GM18951 (cell line): ENCODE results near the gene SLC1A2.

Experiments
- POLR2A ChIP-seq: IDR thresholded peaks from 4 replicates; pipeline ENCODE4 v1.6.1; 2011; ENCODE audit warnings: mild to moderate bottlenecking; ENCODE audit not compliant: insufficient read length, insufficient read depth; ENCODE audit errors: extremely low read depth
- in situ Hi-C: fragments of 300-500 bp; cut with MboI; formaldehyde crosslinking; loops from one replicate; pipeline ENCODE4 v1.12.0; 2022; ENCODE audit warnings: low sequenced_read_pairs, mixed read lengths, inconsistent platforms; ENCODE audit not compliant: unreplicated experiment

The SLC1A2 gene

GRCh38 chr11:35261197-35261596 is 158.2 kb downstream of the SLC1A2 start:
- no peak for TF ChIP-seq POLR2A
- in situ Hi-C loops, result no loop called here

DNA sequence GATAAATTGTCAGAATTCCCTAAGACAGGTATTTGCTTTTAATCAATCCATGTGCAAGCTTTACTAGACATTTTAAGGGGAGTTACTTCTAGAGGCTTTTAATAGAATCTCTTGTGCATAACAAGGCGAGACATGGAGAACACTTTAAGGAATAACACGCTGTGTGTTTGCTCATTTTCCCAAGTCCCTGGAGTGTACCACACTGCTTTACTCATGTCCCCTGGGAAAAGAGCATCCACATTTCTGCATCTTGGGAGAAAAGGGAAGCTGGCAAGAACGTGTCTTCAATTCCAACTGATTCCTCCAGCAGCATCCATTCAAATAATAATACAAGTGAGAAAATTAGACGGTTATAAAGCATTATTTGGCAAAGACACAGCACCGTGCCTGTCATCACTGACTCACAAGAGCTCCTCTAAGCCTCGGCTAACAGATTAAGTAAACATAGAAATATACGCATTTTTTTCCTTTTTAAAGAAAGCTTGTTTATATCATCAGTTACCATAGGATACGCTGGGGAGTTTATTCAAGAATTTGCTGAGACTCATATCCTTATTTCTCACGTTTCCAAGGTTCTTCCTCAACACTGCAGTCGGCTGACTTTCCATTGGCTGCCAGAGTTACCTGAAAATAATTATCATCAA is 158.9 kb downstream of the SLC1A2 start:
- in situ Hi-C loops, result no loop called here
- TF ChIP-seq POLR2A, result no peak

GRCh38 chr11:35259529-35259928 is 159.8 kb downstream of the SLC1A2 start:
- no peak for TF ChIP-seq POLR2A
- in situ Hi-C loops, result no loop called here

DNA sequence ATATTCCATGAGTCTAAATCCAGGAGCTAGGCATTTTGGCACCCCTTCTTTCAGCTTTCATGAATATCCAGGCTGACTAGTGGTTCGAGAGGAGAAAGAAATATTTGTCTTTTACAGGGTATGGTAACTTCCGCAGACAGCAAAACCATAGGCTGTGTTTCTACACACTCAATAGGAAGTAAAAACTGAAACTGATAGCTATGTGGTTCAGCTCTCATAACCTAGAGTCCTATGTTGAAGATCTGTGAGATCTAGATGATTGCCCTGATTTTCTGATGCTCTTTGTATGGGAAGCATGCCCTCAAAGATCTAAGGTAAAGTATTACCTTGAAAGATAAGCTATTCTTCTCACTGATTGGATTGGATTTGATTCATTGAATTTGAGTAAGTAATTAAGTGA is 162.1 kb downstream of the SLC1A2 start:
- in situ Hi-C loops, result no loop called here
- no peak for TF ChIP-seq POLR2A

GRCh38 chr11:35256296-35256695 is 163.1 kb downstream of the SLC1A2 start:
- TF ChIP-seq POLR2A, result no peak

DNA sequence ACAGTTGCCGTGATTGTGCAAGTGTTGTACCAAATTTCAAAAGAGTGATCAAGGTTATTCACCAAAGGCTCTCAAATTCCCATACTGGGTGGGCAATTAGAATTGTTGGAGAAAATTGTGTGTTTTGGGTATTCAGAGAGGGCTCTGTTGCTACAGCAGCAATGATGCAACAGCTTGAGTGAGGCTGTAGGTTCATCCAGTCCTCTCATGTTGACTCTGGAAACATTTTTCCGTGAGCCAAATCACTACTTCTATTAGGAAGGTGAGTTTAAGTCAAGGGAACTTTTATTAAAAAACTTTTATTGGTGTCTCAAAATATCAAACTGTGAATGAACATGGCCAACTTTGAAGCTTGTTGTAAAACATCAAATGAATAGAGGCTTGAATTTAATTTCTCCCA is 163.8 kb downstream of the SLC1A2 start:
- in situ Hi-C loops, result no loop called here
- TF ChIP-seq POLR2A, result no peak

More at GRCh38 chr11:35256296-35256695, 163.1 kb downstream of the SLC1A2 start:
- in situ Hi-C loops, result no loop called here

- in situ Hi-C loops, result no loop called here
- no peak for TF ChIP-seq POLR2A
Measured at GRCh38 chr11:35253237-35253636, 166.1 kb downstream of the SLC1A2 start.

DNA sequence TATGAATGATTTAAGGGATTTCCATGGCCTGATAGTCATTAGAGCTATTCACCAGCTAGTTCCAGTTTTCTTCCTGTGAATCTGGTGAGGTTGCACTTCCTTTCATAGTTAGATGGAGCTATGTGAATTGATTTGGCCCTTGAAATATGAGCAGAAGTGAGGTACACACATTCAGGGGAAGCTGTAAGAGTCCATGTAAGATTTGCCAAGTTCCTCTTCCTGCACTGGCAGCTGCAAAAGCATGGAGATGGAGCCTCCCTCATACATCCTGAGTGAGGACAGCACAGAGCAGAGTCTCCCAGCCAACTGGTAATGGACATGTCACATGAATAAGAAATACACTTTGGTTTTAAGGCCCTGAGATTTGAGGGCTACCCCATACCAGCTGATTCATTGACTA is 168.7 kb downstream of the SLC1A2 start:
- in situ Hi-C loops, result no loop called here
- no peak for TF ChIP-seq POLR2A

DNA sequence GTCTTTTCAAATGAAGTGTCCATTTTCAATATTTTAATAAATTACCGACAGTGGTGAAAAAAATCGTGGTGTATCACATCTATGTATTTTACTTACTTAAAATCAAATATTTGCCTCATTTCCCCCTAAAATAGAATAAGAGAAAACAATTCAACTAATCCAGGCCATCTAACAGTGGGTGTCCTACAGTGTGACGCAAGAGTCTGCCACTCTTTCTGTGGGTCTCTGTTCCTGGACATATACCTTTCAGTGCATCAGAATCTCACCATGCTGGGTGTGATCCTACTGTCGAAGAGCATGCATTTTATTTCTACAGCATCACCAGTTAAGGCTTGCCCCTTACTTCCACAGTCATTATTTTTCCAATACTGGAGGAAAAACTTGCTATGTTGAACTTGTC is 169.2 kb downstream of the SLC1A2 start:
- TF ChIP-seq POLR2A, result no peak
- in situ Hi-C loops, result no loop called here

- in situ Hi-C loops, result no loop called here
- no peak for TF ChIP-seq POLR2A
Measured at GRCh38 chr11:35248558-35249323, 170.6 kb downstream of the SLC1A2 start.

DNA sequence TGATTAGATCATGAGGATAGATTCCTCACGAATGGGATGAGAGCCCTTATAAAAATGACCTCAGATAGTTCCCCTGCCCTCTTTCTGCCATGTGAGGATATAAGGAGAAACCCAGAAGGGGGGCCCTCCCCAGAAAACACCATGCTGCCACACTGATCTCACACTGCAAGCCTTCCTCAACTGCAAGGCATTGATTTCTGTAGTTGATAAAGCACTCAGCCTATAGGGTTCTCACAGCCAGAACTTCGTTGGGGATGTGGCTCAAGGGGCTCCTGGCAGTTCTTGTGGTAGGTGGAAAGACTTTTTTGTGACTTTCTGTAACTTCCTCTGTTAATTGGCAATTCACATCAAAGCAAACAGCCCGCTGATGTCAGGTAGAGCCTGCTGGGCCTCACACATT is 171.5 kb downstream of the SLC1A2 start:
- in situ Hi-C loops, result no loop called here
- TF ChIP-seq POLR2A, result no peak

DNA sequence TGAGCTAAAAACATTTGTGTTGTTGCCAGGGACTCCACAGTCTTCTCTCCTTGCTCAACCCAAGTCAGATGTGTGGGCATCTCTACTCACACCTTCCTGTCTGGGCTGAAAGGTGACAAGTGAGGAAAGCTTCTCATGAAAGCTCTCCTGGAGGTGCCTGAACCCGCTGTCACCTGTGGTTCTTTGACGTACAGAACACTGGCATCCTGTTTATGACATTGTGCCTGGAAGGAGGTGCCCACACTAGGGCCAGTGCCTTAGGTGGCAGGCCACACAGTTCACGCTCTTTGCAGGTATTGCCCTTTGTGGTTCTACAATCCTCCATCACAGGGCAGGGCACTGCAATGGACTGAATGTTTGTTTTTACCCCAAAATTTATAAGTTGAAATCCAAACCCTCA is 171.9 kb downstream of the SLC1A2 start:
- in situ Hi-C loops, result no loop called here
- no peak for TF ChIP-seq POLR2A

DNA sequence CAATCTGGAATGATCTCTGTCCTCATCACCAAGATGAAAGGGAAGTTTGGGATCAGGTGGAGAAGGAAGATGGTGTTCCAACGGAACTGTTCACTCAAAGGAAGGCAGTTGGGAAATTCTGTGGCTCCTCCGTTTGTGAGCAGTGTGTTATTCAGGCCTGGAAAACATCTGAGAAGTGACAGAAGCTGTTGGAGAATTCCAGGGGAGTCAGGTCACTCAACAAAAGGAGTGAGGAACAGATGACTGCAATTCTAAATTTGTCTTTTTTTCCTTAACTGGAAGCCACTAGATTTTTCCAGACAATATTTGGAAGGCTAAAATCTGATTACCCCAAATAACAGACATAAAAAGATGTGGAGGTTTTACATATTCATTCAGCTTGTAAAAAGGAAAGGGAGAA is 172.6 kb downstream of the SLC1A2 start:
- in situ Hi-C loops, result no loop called here
- no peak for TF ChIP-seq POLR2A

GRCh38 chr11:35245786-35246185 is 173.6 kb downstream of the SLC1A2 start:
- in situ Hi-C loops, result no loop called here
- TF ChIP-seq POLR2A, result no peak
